Activated CD4-positive, alpha-beta T cell treated with anti-CD3 and anti-CD28 coated beads for 24 hours (primary cell): ENCODE measurements around the gene GRK5.
"Not testable (repeated sequence)": the region's sequence is repeated elsewhere in the genome, so short reads cannot be mapped to it uniquely, and the experiment has no call there.

Source experiments
- DNase-seq, 2 donors: peaks; one replicate each; pipeline ENCODE4 v3.0.0-alpha.2; 2020; ENCODE audit warnings: low read depth in 2 of 2

GRK5 gene

GRCh38 chr10:119457966-119458766 lies 250.8 kb downstream of the GRK5 start:
- no peak for DNase-seq

- no peak for DNase-seq
Observed at GRCh38 chr10:119459681-119460340, 252.4 kb downstream of the GRK5 start.

GRCh38 chr10:119460369-119461195 lies 253.2 kb downstream of the GRK5 start:
- no peak for DNase-seq

GRCh38 chr10:119461380-119461779 lies 254.0 kb downstream of the GRK5 start:
- DNase-seq, result no peak

- no peak for DNase-seq
Observed at GRCh38 chr10:119461923-119462322, 254.6 kb downstream of the GRK5 start.

GRCh38 chr10:119462773-119463172 lies 255.4 kb downstream of the GRK5 start:
- no peak for DNase-seq

- not testable (repeated sequence) for DNase-seq
Observed at GRCh38 chr10:119463195-119463594, 255.8 kb downstream of the GRK5 start.

- DNase-seq, result no peak
Observed at GRCh38 chr10:119465085-119465484, 257.7 kb downstream of the GRK5 start.

GRCh38 chr10:119466076-119466475 lies 258.7 kb downstream of the GRK5 start:
- DNase-seq, result no peak

- DNase-seq, result no peak
Observed at GRCh38 chr10:119466655-119467054, 259.3 kb downstream of the GRK5 start.

- DNase-seq, result no peak
Observed at GRCh38 chr10:119468542-119469324, 261.4 kb downstream of the GRK5 start.

- DNase-seq, result no peak
Observed at GRCh38 chr10:119469325-119469707, 261.9 kb downstream of the GRK5 start.

GRCh38 chr10:119469846-119470245 lies 262.5 kb downstream of the GRK5 start:
- DNase-seq, result no peak

- DNase-seq, result no peak
Observed at GRCh38 chr10:119470920-119471702, 263.7 kb downstream of the GRK5 start.

- no peak for DNase-seq
Observed at GRCh38 chr10:119473771-119474170, 266.4 kb downstream of the GRK5 start.

- no peak for DNase-seq
Observed at GRCh38 chr10:119474606-119475005, 267.2 kb downstream of the GRK5 start.

- DNase-seq, result no peak
Observed at GRCh38 chr10:119477444-119477843, 270.1 kb downstream of the GRK5 start.

- DNase-seq, result no peak
Observed at GRCh38 chr10:119478111-119478802, 270.9 kb downstream of the GRK5 start.

- no peak for DNase-seq
Observed at GRCh38 chr10:119478811-119479341, 271.5 kb downstream of the GRK5 start.

- no peak for DNase-seq
Observed at GRCh38 chr10:119479532-119479931, 272.2 kb downstream of the GRK5 start.
